GM23248 (cell line): ENCODE data around the gene TMC1.
"Not testable (repeated sequence)": the region's sequence is repeated elsewhere in the genome, so short reads cannot be mapped to it uniquely, and the experiment has no call there.

Source experiments
- EZH2 ChIP-seq: fragments of 200-600 bp; sonication (generic); IDR thresholded peaks from 2 replicates; pipeline ENCODE4 v1.6.1; 2018; ENCODE audit warnings: antibody characterized with exemption, mild to moderate bottlenecking; ENCODE audit not compliant: insufficient read depth, poor library complexity, severe bottlenecking
- EZH2phosphoT487 ChIP-seq: fragments of 200-600 bp; sonication (generic); IDR thresholded peaks from 2 replicates; pipeline ENCODE4 v1.6.1; 2018; ENCODE audit warnings: antibody characterized with exemption, moderate library complexity, mild to moderate bottlenecking, low read depth; ENCODE audit not compliant: insufficient read depth

- TF ChIP-seq EZH2, EZH2phosphoT487: not testable (repeated sequence)
Measured at GRCh38 chr9:72521416-72521815, at the start of gene TMC1.
